ENCODE measurements around the gene CD2BP2. TPM values are rescaled to one million over a fixed set of nuclear protein-coding genes. Genes with fewer than 3 reads are reported as not detected.
"Not testable (repeated sequence)": the region's sequence is repeated elsewhere in the genome, so short reads cannot be mapped to it uniquely, and the experiment has no call there.

CD2BP2 gene
- total RNA-seq, 4 donors from 2014 or later, result 43.1 to 68.1 (median 54.3) TPM

DNA sequence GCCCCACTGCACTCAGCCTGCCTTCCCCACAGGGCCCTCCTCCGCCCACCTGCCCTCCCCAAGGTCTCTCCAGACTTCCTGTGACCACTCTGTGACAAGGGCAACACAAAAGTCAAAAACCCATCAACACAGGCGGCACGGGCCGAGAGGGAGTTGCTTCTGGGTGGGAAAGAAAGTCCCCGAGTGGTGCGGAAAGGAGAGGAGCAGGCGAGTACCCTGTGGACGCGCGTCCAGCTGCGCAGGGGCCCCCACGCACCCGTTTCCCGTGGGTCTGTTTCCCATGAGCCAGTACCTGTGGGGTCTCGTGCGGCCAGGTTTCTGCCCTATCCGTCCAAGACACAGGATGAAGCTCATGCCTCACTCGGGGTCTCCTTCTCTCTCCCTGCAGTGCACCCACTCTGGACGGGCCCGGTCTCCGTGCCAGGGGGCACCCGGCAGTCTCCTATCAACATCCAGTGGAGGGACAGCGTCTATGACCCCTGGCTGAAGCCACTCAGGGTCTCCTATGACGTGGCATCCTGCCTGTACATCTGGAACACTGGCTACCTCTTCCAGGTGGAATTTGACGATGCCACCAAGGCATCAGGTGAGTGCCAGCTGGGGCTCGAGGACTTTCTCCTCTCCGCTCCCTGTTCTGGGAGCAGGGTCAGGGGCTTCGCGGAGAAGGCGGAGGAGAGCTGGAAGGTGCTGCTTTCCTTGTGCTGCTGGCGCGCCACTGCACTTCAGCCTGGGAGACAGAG, 12.2 kb downstream of the CD2BP2 start:
- Histone ChIP-seq H3K4me3 (no peak overlapping the region), H3K27ac (no peak overlapping the region), H3K36me3 (no peaks in the 10 kb centered on the region), H3K9me3 (no peaks in the 10 kb centered on the region), H3K27me3 (no peaks in the 10 kb centered on the region), H3K4me1 (no peaks in the 10 kb centered on the region)
- no peak for TF ChIP-seq POLR2AphosphoS5 (IDR thresholded peaks at IDR 0.05)
- no peak for TF ChIP-seq EP300 (IDR thresholded peaks at IDR 0.05)
- no peak for TF ChIP-seq POLR2A (IDR thresholded peaks at IDR 0.05)
- no peak for TF ChIP-seq CTCF (IDR thresholded peaks at IDR 0.05)
- WGBS, 2 donors (ENCODE audit: low coverage in 1 of 2), result 87 to 100% methylated on average over 2 to 21 of the region's 32 CpGs
- ATAC-seq, result no peak

DNA sequence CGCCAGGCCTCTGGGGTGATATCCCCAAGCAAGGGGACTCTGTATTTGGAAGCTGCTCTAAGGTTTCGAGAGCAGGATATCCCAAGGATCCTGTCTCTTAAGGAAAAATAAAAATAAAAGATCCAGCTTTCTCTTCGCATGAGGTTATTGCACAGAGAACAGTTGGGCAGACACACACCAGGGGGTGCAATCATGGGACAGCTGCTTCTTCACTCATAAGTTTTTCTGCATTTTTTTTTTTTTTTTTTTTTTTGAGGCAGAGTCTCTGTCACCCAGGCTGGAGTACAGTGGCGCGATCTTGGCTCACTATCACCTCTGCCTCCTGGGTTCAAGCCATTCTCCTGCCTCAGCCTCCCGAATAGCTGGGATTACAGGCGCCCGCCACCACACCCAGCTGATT, 13.1 kb downstream of the CD2BP2 start:
- not testable (repeated sequence) for H3K4me1 ChIP-seq, H3K27me3 ChIP-seq, H3K36me3 ChIP-seq, ATAC-seq, H3K9me3 ChIP-seq, H3K27ac ChIP-seq, H3K4me3 ChIP-seq
- WGBS, 2 donors (ENCODE audit: low coverage in 1 of 2), result 75 to 100% methylated on average over 3 to 4 of the region's 8 CpGs

DNA sequence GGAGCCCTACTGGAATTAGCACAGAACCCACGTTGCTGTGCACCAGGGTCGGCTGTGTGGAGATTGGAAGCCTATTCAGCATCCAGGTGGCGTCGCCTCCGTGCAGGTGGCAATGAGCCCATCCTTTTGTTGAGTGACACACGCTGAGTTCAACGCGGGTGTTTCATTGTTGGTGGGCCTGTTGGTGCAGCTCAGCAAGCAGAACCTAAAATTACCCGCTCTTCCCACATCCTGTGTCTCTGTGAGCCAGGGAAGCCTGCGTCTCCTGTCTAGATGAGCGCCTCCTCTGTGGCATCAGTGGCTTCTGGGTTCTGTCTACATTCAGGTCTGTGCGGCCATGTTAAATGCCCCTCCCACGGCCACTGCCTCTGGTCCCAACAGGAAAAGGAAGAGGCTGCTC, 14.5 kb downstream of the CD2BP2 start:
- Histone ChIP-seq H3K36me3 (no peaks in the 10 kb centered on the region), H3K9me3 (no peaks in the 10 kb centered on the region), H3K27ac (no peak overlapping the region), H3K4me3 (no peak overlapping the region), H3K27me3 (no peaks in the 10 kb centered on the region), H3K4me1 (peaks cover 0 to 6% (median 5%) of the 10 kb centered on the region in 3 donors)
- TF ChIP-seq POLR2AphosphoS5 (IDR thresholded peaks at IDR 0.05) (no peak), CTCF (IDR thresholded peaks at IDR 0.05) (no peak), POLR2A (IDR thresholded peaks at IDR 0.05) (no peak), EP300 (IDR thresholded peaks at IDR 0.05) (no peak)
- ATAC-seq, result no peak
- WGBS, 2 donors (ENCODE audit: low coverage in 1 of 2), result 81 to 82% methylated on average over 4 to 5 of the region's 13 CpGs

DNA sequence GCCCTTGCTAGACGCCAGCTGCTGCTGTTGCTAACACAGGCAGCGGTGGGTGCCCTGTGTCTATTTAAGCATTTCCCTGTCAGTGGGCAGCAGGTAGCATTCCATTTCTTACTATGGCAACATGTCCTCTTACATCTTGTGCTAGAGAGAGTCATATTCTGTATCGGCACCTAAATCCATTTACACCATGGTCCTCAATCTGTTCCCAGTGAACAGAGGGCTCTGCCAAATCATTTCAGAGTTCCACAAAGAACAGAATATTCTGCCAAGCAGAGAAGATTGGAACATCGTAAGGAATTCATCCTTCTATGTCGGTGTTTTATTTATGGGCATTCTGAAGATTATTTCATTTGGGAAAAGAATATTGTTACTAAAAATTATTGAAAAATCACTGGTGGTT, 16.4 kb downstream of the CD2BP2 start:
- H3K27me3 ChIP-seq, H3K27ac ChIP-seq, H3K4me3 ChIP-seq, ATAC-seq, H3K36me3 ChIP-seq, H3K9me3 ChIP-seq, H3K4me1 ChIP-seq: not testable (repeated sequence)
- WGBS, 2 donors (ENCODE audit: low coverage in 1 of 2), result 69 to 72% methylated on average over 3 of the region's 5 CpGs

- H3K36me3 ChIP-seq, H3K27ac ChIP-seq, ATAC-seq, H3K27me3 ChIP-seq, H3K4me1 ChIP-seq, H3K4me3 ChIP-seq, H3K9me3 ChIP-seq: not testable (repeated sequence)
- WGBS, 2 donors (ENCODE audit: low coverage in 1 of 2), result 90 to 92% methylated on average over 8 to 9 of the region's 10 CpGs
Observed at GRCh38 chr16:30337964-30338357, 17.1 kb downstream of the CD2BP2 start.

- Histone ChIP-seq H3K4me1 (peaks cover 0 to 9% (median 5%) of the 10 kb centered on the region in 3 donors), H3K9me3 (no peaks in the 10 kb centered on the region), H3K27me3 (no peaks in the 10 kb centered on the region), H3K4me3 (peak overlapping the region; percentile 68 to 77), H3K36me3 (no peaks in the 10 kb centered on the region), H3K27ac (peak overlapping the region; percentile 91 to 97 (median 96))
- 17 to 19% methylated on average over 6 of the region's 17 CpGs for WGBS, 2 donors (ENCODE audit: low coverage in 1 of 2)
- TF ChIP-seq EP300 (IDR thresholded peaks at IDR 0.05) (no peak), CTCF (IDR thresholded peaks at IDR 0.05) (no peak), POLR2AphosphoS5 (IDR thresholded peaks at IDR 0.05) (no peak), POLR2A (IDR thresholded peaks at IDR 0.05) (no peak)
- ATAC-seq, result no peak
Observed at GRCh38 chr16:30335598-30336474, 19.3 kb downstream of the CD2BP2 start.
